HepG2 (cell line): ENCODE results near the gene MYLK. TPM values are rescaled to one million over a fixed set of nuclear protein-coding genes. Genes with fewer than 3 reads are reported as not detected.

ENCODE experiments used
- CREB3 ChIP-seq: sonication (generic); formaldehyde crosslinking; IDR thresholded peaks from 2 replicates; pipeline ENCODE4 v1.5.0; 2020; ENCODE audit warnings: missing genetic modification reagents
- HCFC1 ChIP-seq: fragments of 150-350 bp; IDR thresholded peaks from 2 replicates; pipeline ENCODE4 v1.6.1; 2014; ENCODE audit warnings: low read depth, low read length
- HOXA9 ChIP-seq: sonication (generic); formaldehyde crosslinking; IDR thresholded peaks from 2 replicates; pipeline ENCODE4 v1.8.1; 2022; ENCODE audit warnings: missing genetic modification reagents, mild to moderate bottlenecking, moderate library complexity, borderline replicate concordance
- MAFF ChIP-seq: IDR thresholded peaks from 2 replicates; pipeline ENCODE4 v1.6.1; 2011; ENCODE audit warnings: low read depth, low read length, improper control_type of control experiment
- MZF1 ChIP-seq: sonication (generic); formaldehyde crosslinking; IDR thresholded peaks from 2 replicates; pipeline ENCODE4 v1.8.1; 2023; ENCODE audit warnings: mild to moderate bottlenecking, missing genetic modification reagents, borderline replicate concordance
- NR2F1 ChIP-seq, 2 experiments: fragments of 450-650 bp in 1 of 2; formaldehyde crosslinking in 1 of 2; IDR thresholded peaks; 2 replicates each; pipeline versions ENCODE4 v1.5.0 to v1.6.1; 2016 to 2020; ENCODE audit warnings: mild to moderate bottlenecking in 1 of 2, missing compliant biosample characterization in 1 of 2, missing genetic modification reagents in 1 of 2, moderate library complexity in 1 of 2
- PBX2 ChIP-seq: IDR thresholded peaks from 2 replicates; pipeline ENCODE4 v1.6.1; 2016; ENCODE audit warnings: control low read depth
- PITX1 ChIP-seq: sonication (generic); formaldehyde crosslinking; IDR thresholded peaks from 2 replicates; pipeline ENCODE4 v1.5.1; 2020; ENCODE audit warnings: mild to moderate bottlenecking, missing genetic modification reagents
- PRMT3 ChIP-seq: sonication (generic); formaldehyde crosslinking; IDR thresholded peaks from 2 replicates; pipeline ENCODE4 v1.8.1; 2022; ENCODE audit warnings: low read depth, mild to moderate bottlenecking, moderate library complexity, missing genetic modification reagents, borderline replicate concordance
- RORA ChIP-seq: sonication (generic); formaldehyde crosslinking; IDR thresholded peaks from 2 replicates; pipeline ENCODE4 v1.5.0; 2020; ENCODE audit warnings: mild to moderate bottlenecking, missing genetic modification reagents, moderate library complexity
- SNAI1 ChIP-seq: sonication (generic); formaldehyde crosslinking; IDR thresholded peaks from 2 replicates; pipeline ENCODE4 v1.5.0; 2020; ENCODE audit warnings: mild to moderate bottlenecking, missing genetic modification reagents, borderline replicate concordance
- STAT6 ChIP-seq: sonication (generic); formaldehyde crosslinking; IDR thresholded peaks from 2 replicates; pipeline ENCODE4 v1.4.0; 2020; ENCODE audit warnings: missing genetic modification reagents, mild to moderate bottlenecking, borderline replicate concordance
- TBP ChIP-seq: sonication (generic); formaldehyde crosslinking; IDR thresholded peaks from 2 replicates; pipeline ENCODE4 v1.5.0; 2020; ENCODE audit warnings: missing genetic modification reagents
- ZFP36L1 ChIP-seq: sonication (generic); formaldehyde crosslinking; IDR thresholded peaks from 2 replicates; pipeline ENCODE4 v1.8.0; 2022; ENCODE audit warnings: mild to moderate bottlenecking, missing genetic modification reagents, moderate library complexity
- ZGPAT ChIP-seq: IDR thresholded peaks from 2 replicates; pipeline ENCODE4 v1.6.1; 2016; ENCODE audit warnings: mild to moderate bottlenecking
- ZNF256 ChIP-seq: sonication (generic); formaldehyde crosslinking; conservative IDR thresholded peaks from 2 replicates; pipeline ENCODE4 v1.4.0; 2020; ENCODE audit warnings: missing genetic modification reagents
- ZNF326 ChIP-seq: sonication (generic); formaldehyde crosslinking; IDR thresholded peaks from 2 replicates; pipeline ENCODE4 v1.4.0; 2020; ENCODE audit warnings: missing genetic modification reagents, borderline replicate concordance
- ZNF607 ChIP-seq: sonication (generic); formaldehyde crosslinking; IDR thresholded peaks from 2 replicates; pipeline ENCODE4 v1.5.1; 2020; ENCODE audit warnings: missing genetic modification reagents, mild to moderate bottlenecking, borderline replicate concordance
- ZNF674 ChIP-seq: sonication (generic); formaldehyde crosslinking; IDR thresholded peaks from 2 replicates; pipeline ENCODE4 v1.5.0; 2020; ENCODE audit warnings: low read depth, mild to moderate bottlenecking, missing genetic modification reagents
- polyA plus RNA-seq, 8 experiments: library from polyadenylated mRNA; depleted of rRNA in 3 of 8; stranded (reverse) in 7 of 8; unstranded in 1 of 8; fragments of >200 nt; fragmentation: Illumina TruSeq in 4 of 8; extraction: Trizol in 4 of 8; gene quantifications; 2 replicates each; pipeline versions ENCODE4 v1.2.1 to v1.2.3, GENCODE V29; 2011 to 2016; ENCODE audit warnings: low read depth in 4 of 8, missing spikeins in 1 of 8, mixed read lengths in 1 of 8; ENCODE audit not compliant: insufficient read depth in 1 of 8
- total RNA-seq, 5 experiments: library from RNA; depleted of rRNA; stranded (reverse); fragments of >200 nt; fragmentation: Illumina TruSeq; extraction: Trizol; gene quantifications; 2 replicates each; pipeline ENCODE4 v1.2.3, GENCODE V29; 2016; ENCODE audit warnings: low read depth in 1 of 5
- TF ChIP-seq, protein P1 (sequence below): sonication (generic); formaldehyde crosslinking; IDR thresholded peaks from 2 replicates; pipeline ENCODE4 v1.4.0; 2020; ENCODE audit warnings: missing genetic modification reagents
- TF ChIP-seq, protein P2 (sequence below): IDR thresholded peaks from 2 replicates; pipeline ENCODE4 v1.6.1; 2016; ENCODE audit warnings: low read depth, control low read depth

The MYLK gene
- total and polyA plus RNA-seq, 2 of the 13 experiments (the other 11 are each of a cell fraction or from before 2014, with no cell fraction given): 10.6 to 34.9 TPM

DNA sequence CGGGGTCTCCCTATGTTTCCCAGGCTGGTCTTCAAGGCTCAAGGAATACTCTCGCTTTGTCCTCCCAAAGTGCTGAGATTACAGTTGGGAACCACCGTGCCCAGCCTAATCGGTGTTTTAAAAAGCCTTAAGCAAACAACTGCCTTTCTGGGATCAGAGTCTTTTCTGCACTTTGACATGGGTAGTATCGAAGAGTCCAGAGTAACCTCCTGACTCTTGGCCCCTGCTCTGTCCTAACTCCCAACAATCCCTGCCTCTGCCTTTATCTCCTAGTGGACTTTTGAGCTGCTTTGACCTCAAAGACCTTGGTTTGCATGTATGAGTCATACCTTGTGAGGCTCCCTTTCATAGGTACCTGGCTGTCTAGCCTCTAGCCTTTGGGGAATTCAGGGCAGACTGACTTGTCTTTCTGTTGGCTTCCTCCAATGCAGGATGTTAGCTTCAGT lies 278.3 kb downstream of the MYLK start (continued):
- TF ChIP-seq TBP (CRISPR knock-in tag): no peak
- TF ChIP-seq PITX1: peak; percentile 99
- no peak for TF ChIP-seq SNAI1 (CRISPR knock-in tag)
- no peak for TF ChIP-seq PRMT3 (CRISPR knock-in tag)
- TF ChIP-seq, protein P1, sequence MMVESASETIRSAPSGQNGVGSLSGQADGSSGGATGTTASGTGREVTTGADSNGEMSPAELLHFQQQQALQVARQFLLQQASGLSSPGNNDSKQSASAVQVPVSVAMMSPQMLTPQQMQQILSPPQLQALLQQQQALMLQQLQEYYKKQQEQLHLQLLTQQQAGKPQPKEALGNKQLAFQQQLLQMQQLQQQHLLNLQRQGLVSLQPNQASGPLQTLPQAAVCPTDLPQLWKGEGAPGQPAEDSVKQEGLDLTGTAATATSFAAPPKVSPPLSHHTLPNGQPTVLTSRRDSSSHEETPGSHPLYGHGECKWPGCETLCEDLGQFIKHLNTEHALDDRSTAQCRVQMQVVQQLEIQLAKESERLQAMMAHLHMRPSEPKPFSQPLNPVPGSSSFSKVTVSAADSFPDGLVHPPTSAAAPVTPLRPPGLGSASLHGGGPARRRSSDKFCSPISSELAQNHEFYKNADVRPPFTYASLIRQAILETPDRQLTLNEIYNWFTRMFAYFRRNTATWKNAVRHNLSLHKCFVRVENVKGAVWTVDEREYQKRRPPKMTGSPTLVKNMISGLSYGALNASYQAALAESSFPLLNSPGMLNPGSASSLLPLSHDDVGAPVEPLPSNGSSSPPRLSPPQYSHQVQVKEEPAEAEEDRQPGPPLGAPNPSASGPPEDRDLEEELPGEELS (CRISPR knock-in tag): peak; percentile 92
- TF ChIP-seq MZF1 (CRISPR knock-in tag): no peak
- TF ChIP-seq ZNF674 (CRISPR knock-in tag): no peak
- no peak for TF ChIP-seq PBX2 (CRISPR knock-in tag)
- TF ChIP-seq ZGPAT: peak; percentile 73; the same call in 1 of the 2 replicates
- peak; percentile 87 for TF ChIP-seq ZNF607 (CRISPR knock-in tag)
- TF ChIP-seq STAT6 (CRISPR knock-in tag): no peak
- TF ChIP-seq NR2F1 (CRISPR knock-in tag; IDR thresholded peaks at IDR 0.05): peak; percentile 100
- no peak for TF ChIP-seq CREB3 (CRISPR knock-in tag)
- no peak for TF ChIP-seq HCFC1
- TF ChIP-seq HOXA9 (CRISPR knock-in tag): no peak
- TF ChIP-seq, protein P2, sequence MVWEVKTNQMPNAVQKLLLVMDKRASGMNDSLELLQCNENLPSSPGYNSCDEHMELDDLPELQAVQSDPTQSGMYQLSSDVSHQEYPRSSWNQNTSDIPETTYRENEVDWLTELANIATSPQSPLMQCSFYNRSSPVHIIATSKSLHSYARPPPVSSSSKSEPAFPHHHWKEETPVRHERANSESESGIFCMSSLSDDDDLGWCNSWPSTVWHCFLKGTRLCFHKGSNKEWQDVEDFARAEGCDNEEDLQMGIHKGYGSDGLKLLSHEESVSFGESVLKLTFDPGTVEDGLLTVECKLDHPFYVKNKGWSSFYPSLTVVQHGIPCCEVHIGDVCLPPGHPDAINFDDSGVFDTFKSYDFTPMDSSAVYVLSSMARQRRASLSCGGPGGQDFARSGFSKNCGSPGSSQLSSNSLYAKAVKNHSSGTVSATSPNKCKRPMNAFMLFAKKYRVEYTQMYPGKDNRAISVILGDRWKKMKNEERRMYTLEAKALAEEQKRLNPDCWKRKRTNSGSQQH (CRISPR knock-in tag): peak; percentile 64; the same call in 1 of the 2 replicates
- TF ChIP-seq ZNF326 (CRISPR knock-in tag): no peak
- TF ChIP-seq RORA (CRISPR knock-in tag): no peak
- no peak for TF ChIP-seq ZFP36L1 (CRISPR knock-in tag)
- no peak for TF ChIP-seq ZNF256 (CRISPR knock-in tag)
- no peak for TF ChIP-seq MAFF
